NCI-H146 treated with DMSO at 0.1 percent for 48 hours (cell line): ENCODE data around the gene MED29.
"Not testable (repeated sequence)": the region's sequence is repeated elsewhere in the genome, so short reads cannot be mapped to it uniquely, and the experiment has no call there.

ENCODE experiments used
- DNase-seq: peaks from one replicate; lab custom pipeline; 2025; ENCODE audit not compliant: unreplicated experiment; lab: John Stamatoyannopoulos, UW

Gene MED29

GRCh38 chr19:39370735-39371134 is 20.4 kb upstream of the MED29 start:
- DNase-seq = no peak

GRCh38 chr19:39372047-39372802 is 19.0 kb upstream of the MED29 start:
- DNase-seq = no peak

DNA sequence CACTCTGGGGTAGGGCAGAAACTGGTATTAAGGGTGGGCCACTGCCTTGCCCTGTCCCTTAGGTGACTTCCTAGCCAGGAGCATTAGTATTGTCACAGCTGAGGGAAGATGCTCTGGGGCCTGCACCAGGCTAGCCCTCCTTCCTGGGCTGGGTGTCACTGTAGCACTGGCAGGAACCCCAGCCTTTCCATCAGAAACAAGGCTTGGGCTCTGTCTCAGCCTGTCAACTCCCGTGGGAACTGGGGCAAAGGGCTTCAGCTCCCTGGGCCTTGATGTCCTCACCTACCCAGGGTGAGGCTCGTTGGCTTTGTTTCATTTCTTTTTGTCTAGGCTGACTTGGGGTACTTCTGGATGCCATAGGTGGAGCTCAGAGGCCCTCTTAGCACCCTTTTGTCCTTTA is 18.2 kb upstream of the MED29 start:
- no peak for DNase-seq

DNA sequence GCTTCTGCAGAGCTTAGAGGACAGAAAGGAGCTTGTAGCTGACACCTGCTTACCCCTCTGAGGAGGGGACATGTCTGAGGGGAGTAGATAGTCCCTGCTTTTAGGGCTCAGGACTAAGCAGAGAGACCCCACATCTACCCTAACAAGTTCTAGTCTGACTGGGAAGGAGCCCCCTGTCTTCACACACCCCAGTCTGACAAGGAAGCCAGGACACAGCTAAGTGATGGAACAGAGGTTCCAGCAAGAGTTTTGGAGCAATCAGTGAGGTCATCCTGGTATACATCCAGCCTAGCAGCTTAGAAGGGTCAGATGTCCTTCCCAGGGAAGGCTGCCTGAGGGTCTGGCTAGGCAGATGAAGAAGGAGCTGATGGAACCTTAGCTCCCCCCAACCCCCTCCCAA is 15.2 kb upstream of the MED29 start:
- DNase-seq = no peak

DNA sequence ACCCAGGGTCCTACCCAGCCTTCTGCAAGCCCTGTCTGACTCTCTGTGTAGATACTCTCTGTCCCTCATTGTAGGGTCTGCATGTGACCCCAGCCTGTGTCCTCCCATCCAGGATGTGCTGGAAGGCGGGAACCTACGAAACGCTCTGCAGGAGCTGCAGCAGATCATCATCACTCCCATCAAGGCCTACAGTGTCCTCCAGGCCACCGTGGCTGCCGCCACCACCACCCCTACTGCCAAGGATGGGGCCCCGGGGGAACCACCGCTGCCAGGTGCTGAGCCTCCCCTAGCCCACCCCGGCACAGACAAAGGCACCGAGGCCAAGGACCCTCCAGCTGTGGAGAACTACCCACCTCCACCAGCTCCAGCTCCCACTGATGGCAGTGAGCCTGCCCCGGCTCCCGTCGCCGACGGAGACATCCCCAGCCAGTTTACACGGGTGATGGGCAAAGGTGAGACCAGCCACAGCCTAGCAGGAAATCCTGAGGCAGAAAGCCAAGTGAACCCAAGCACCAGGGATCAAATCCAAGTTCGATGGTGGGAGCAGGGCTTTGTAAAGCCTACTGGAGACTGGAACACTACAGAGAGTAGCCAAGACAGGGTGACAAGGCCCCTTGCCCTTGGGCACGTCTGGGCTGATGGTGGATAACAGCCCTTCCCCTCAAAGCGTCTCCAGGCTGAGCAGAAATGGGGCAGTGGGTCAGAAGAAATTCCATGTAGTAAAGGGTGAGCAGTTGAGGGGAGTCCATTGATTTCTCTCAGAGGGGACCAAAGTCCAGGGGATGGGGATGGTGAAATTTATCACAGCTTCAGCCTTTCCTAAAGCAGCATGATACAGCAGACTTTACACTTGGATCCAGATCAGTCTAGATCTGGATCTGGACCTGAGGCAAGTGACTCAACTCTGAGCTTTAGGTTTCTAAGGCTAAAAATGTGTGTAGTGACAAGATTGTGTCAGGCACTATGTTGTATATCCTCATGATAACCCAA is 13.5 kb upstream of the MED29 start:
- DNase-seq = no peak

DNA sequence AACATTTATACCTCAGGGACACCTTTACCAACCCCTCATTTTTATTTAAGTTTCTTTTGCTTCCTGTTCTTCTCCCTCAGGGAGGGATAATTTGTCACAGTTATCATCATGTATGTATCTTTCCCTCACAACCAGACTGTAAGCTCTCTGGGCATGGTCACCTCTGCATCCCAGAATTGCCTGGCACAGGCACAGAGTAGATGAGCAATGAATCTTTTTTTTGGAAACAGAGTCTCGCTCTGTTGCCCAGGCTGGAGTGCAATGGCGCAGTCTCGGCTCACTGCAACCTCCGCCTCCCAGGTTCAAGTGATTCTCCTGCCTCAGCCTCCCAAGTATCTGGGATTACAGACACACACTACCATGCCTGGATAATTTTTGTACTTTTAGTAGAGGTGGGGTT is 11.8 kb upstream of the MED29 start:
- DNase-seq = not testable (repeated sequence)

DNA sequence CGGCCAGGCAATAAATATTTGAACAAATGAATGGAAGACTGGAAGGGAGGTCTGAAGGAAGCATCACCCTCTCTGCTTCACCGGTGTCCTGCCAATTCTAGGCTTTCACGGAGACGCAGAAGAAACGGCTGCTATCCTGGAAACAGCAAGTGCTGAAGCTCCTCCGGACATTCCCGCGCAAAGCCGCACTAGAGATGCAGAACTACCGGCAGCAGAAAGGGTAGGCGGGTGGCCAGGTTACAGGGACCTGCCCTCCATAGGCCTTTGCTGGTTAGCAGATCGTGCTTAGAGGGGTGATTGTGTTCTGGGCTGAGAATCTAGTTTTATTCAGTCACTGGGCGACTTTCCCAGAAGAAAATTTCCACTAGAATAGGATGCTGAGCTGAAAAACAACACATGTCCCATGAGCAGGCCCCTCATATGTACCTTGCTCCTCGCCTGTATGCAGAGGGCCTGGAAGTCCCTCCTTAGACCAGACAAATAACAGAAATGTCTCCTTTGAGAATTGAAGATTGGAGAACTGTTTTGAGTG is 11.2 kb upstream of the MED29 start:
- no peak for DNase-seq

DNA sequence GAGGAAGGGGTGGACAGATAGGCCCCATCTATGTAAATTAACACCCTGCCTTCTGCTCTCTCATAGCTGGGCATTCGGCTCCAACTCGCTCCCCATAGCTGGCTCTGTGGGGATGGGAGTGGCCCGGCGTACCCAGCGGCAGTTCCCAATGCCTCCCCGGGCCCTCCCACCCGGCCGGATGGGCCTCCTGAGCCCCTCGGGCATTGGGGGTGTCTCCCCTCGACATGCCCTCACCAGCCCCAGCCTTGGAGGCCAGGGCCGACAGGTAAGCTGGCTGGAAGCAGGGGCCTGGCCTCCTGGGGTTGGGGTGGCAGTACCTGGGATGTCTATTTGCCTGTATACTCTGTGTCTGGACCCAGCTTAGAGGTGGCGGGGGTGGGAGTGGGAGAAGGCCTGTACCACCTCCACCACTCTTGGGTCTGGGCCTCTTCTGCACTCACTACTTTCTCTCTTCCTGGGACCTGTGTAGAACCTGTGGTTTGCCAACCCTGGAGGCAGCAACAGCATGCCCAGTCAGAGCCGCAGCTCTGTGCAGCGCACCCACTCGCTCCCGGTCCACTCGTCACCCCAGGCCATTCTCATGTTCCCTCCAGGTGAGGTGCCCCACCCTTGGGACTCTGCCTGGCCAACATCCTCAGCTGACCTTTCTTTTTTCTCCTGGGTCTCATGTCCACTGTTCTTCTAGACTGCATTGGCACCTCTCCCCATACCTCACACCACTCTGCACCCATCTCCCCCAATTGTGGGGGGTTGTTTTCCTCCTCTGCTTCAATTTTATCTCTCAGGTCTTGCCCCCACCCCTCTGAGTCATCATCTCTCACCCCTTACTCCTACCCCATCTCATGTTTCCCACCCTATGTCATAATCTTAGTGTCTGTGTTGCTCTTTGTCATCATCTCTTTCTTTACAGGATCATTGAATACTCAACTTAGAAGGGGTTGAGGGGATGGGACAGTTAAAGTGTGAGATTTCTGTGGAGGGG is 10.4 kb upstream of the MED29 start:
- no peak for DNase-seq

GRCh38 chr19:39381910-39382611 is 9.1 kb upstream of the MED29 start:
- no peak for DNase-seq

- DNase-seq = no peak
These were observed 8.0 kb upstream of the MED29 start for GRCh38 chr19:39382991-39383828.

GRCh38 chr19:39384839-39385568 is 6.2 kb upstream of the MED29 start:
- no peak for DNase-seq

DNA sequence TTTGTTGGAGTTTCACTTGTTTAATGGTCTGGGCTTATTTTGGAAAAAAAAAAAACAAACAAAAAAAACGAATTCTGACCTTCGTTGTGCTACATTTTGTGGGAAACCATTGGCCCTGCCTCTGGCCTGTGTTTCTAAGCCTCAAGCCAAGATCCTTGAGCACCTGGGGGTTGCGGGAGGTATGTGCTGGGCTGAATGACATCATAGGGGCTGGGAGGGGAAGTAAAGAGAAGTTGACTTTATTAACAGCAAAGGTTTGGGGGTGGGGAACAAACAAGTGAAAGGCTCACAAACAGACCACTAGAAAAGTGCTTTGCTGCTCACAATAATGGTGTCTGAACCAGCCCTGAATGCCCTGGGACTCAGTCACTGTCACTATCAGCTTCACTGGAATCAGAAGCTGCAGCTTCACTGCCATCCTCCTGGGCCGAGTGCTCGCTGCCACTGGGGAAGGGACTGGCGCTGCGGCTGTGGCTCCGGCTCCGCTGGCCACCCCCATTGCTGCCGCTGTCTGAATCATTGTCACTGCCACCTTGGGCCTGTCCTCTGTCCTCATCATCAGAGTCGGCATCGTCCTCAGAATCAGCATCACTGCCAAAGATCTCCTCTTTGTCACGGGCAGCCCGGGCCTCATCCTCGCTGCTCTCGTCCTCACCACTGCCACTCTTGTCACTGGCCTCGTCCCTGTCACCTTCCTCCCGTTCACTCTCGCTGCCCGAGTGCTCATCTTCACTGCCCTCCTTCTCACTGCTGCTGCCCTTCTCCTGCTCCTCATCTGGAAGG is 5.4 kb upstream of the MED29 start:
- DNase-seq = no peak

GRCh38 chr19:39386557-39386956 is 4.6 kb upstream of the MED29 start:
- no peak for DNase-seq

- no peak for DNase-seq
These were observed 2.5 kb upstream of the MED29 start for GRCh38 chr19:39388657-39389056.

GRCh38 chr19:39389631-39390414 is 1.4 kb upstream of the MED29 start:
- no peak for DNase-seq

DNA sequence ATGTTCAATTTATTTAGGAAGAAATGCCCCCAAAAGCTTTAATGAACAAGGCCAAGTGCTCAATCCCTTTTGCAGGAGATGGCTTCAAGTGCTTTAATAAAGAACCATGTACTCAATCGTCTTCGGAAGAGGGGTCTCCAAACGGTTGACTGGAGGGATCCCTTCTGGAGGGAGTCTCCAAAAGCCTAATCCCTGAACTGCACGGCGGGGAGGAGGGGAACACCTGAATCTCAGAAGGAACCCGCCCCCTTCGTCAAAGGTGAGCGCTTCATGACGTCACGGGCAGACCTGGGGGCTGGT is 777 bp upstream of the MED29 start:
- no peak for DNase-seq
